GM23248 (cell line): Measurements from ENCODE around the gene UMAD1. TPM values are rescaled to one million over a fixed set of nuclear protein-coding genes. Genes with fewer than 3 reads are reported as not detected.

Source experiments
- DNase-seq: peaks from one replicate; pipeline ENCODE4 v3.0.0-alpha.2; 2015
- H2AFZ ChIP-seq: fragments of 200-600 bp; sonication (generic); 2 replicates; pipeline ENCODE4 v1.6.1; 2016; ENCODE audit warnings: antibody characterized with exemption
- H3F3A ChIP-seq: fragments of 200-600 bp; sonication (generic); 2 replicates; pipeline ENCODE4 v1.6.1; 2016; ENCODE audit warnings: mild to moderate bottlenecking, antibody characterized with exemption, mixed run types; ENCODE audit not compliant: insufficient read depth
- H3K27ac ChIP-seq: fragments of 200-600 bp; sonication (generic); 2 replicates; pipeline ENCODE4 v1.5.1; 2016; ENCODE audit warnings: mild to moderate bottlenecking
- H3K27me3 ChIP-seq: fragments of 200-600 bp; sonication (generic); replicated peaks from 2 replicates; pipeline ENCODE4 v1.6.1; 2016; ENCODE audit warnings: mild to moderate bottlenecking; ENCODE audit not compliant: insufficient read depth
- H3K36me3 ChIP-seq: fragments of 200-600 bp; sonication (generic); 2 replicates; pipeline ENCODE4 v1.6.1; 2016; ENCODE audit warnings: low read depth, mild to moderate bottlenecking
- H3K4me1 ChIP-seq: fragments of 200-600 bp; sonication (generic); 2 replicates; pipeline ENCODE4 v1.6.1; 2016; ENCODE audit warnings: mild to moderate bottlenecking; ENCODE audit not compliant: insufficient read depth
- H3K4me2 ChIP-seq: fragments of 200-600 bp; sonication (generic); one replicate; pipeline ENCODE4 v1.6.1; 2016; ENCODE audit warnings: mild to moderate bottlenecking; ENCODE audit not compliant: unreplicated experiment
- H3K4me3 ChIP-seq: fragments of 200-600 bp; sonication (generic); 2 replicates; pipeline ENCODE4 v1.5.1; 2016; ENCODE audit warnings: mild to moderate bottlenecking
- H3K79me2 ChIP-seq: fragments of 200-600 bp; sonication (generic); 2 replicates; pipeline ENCODE4 v1.6.1; 2016; ENCODE audit warnings: mild to moderate bottlenecking; ENCODE audit not compliant: insufficient read depth
- H3K9ac ChIP-seq: fragments of 200-600 bp; sonication (generic); 2 replicates; pipeline ENCODE4 v1.6.1; 2016; ENCODE audit warnings: mild to moderate bottlenecking
- H3K9me2 ChIP-seq: fragments of 200-600 bp; sonication (generic); 2 replicates; pipeline ENCODE4 v1.6.1; 2016; ENCODE audit warnings: mixed run types, mild to moderate bottlenecking, moderate library complexity; ENCODE audit not compliant: insufficient read depth
- H3K9me3 ChIP-seq: fragments of 200-600 bp; sonication (generic); one replicate; pipeline ENCODE4 v1.6.1; 2017; ENCODE audit warnings: low read depth
- H4K20me1 ChIP-seq: fragments of 200-600 bp; sonication (generic); 2 replicates; pipeline ENCODE4 v1.6.0; 2016; ENCODE audit not compliant: insufficient read depth
- EZH2 ChIP-seq: fragments of 200-600 bp; sonication (generic); IDR thresholded peaks from 2 replicates; pipeline ENCODE4 v1.6.1; 2018; ENCODE audit warnings: antibody characterized with exemption, mild to moderate bottlenecking; ENCODE audit not compliant: insufficient read depth, poor library complexity, severe bottlenecking
- EZH2phosphoT487 ChIP-seq: fragments of 200-600 bp; sonication (generic); IDR thresholded peaks from 2 replicates; pipeline ENCODE4 v1.6.1; 2018; ENCODE audit warnings: antibody characterized with exemption, moderate library complexity, mild to moderate bottlenecking, low read depth; ENCODE audit not compliant: insufficient read depth
- WGBS, 2 experiments: methylation state at CpG; one replicate each; pipeline ENCODE4 v1.1.6; 2015 to 2017; ENCODE audit warnings: low lambda C conversion rate in 2 of 2, low coverage in 1 of 2; ENCODE audit errors: missing lambda C conversion rate in 2 of 2; 5-methylcytosine and 5-hydroxymethylcytosine counted together
- in situ Hi-C: fragments of 300-500 bp; cut with MboI; formaldehyde crosslinking; loops from 2 replicates; pipeline ENCODE4 v1.15.0; 2020
- polyA plus RNA-seq: library from polyadenylated mRNA; unstranded; fragments of >200 nt; fragmentation: Nextera tagmentation; extraction: Ambion mirVana; gene quantifications from 2 replicates; pipeline ENCODE4 v1.2.1, GENCODE V29; 2016
- total RNA-seq: library from RNA; depleted of rRNA; stranded (reverse); fragments of >200 nt; shearing (Covaris generic); gene quantifications from 2 replicates; pipeline ENCODE4 v1.2.3, GENCODE V29; 2014

Gene UMAD1
- total and polyA plus RNA-seq, 2 experiments from 2014 or later: 11.8 to 18.6 TPM

DNA sequence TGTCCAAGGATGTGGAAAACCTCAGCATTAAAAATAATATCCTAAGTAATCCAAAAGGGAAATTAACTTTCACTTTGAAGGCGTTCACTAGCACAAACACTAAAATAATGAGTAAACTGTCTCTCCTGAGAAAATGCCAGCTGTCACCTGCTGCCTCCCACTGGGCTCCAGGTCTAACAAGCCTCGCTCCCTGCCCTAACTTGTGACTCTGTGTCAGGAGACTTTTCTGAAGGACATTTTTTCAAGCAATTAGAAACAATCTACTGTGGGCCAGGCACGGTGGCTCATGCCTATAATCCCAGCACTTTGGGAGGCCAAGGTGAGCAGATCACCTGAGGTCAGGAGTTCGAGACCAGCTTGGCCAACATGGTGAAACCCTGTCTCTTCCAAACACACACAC, 255.2 kb downstream of the UMAD1 start:
- no peaks in the 10 kb centered on the region for H4K20me1 ChIP-seq
- H3K9ac ChIP-seq: no peak overlapping the region
- TF ChIP-seq EZH2phosphoT487: no peak
- no peak for TF ChIP-seq EZH2
- H3K9me3 ChIP-seq: no peaks in the 10 kb centered on the region
- H3K4me3 ChIP-seq: no peak overlapping the region
- H3K27me3 ChIP-seq: no peaks in the 10 kb centered on the region
- H3F3A ChIP-seq: no peaks in the 10 kb centered on the region
- no peak for DNase-seq
- H3K36me3 ChIP-seq: no peaks in the 10 kb centered on the region
- 86 to 88% methylated on average over 4 of the region's 4 CpGs for WGBS, 2 experiments
- no peaks in the 10 kb centered on the region for H3K9me2 ChIP-seq
- peaks cover 18% of the 10 kb centered on the region for H3K4me1 ChIP-seq
- H3K27ac ChIP-seq: no peak overlapping the region
- H2AFZ ChIP-seq: no peak overlapping the region
- H3K4me2 ChIP-seq: no peak overlapping the region
- no peaks in the 10 kb centered on the region for H3K79me2 ChIP-seq
- in situ Hi-C loops: no loop called here

DNA sequence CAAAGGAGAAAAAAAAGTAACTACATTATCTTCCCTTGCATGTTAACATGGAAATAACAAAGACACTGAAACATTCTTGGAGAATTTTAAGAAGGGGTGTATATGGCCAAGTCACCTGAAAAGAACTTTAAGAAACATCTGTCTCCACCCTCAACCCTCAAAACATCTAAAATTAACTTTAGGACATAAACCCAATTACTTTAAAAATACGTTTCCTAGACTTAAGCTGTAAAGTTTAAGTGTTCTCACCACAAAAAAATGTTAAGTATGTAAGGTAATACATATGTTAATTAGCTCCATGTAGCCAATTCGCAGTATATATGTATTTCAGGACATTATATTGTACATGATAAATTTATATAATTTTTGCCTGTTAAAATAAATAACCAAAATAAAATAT, 257.0 kb downstream of the UMAD1 start:
- 66 to 71% methylated on average over 2 of the region's 2 CpGs for WGBS, 2 experiments
- H3K4me2 ChIP-seq: no peak overlapping the region
- no peak for DNase-seq

DNA sequence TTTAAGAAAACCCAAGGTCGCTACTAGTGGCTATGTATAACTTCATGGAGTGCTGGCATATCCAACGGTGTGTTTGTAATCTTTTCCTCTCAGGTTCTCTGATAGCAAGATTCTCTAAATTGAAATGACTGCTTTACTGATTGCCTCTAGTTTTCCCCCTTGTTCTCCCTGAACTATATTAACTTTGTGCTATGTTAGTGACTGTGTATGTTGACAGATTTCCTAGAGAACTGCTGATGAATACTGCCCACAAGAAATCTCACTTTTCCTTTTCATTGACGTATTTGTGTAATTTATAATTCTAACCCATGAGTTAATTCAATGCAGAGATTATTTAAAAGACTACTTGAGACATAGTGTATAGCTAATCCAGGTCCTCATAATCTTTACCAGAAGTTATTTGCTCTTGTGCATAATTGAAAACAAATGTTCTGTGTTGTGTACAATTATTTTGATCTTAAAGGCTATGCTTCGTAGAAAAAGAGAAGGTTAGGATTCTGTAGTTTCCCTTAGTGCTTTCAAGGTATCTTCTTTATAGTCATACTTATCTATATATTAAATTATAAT, 257.5 kb downstream of the UMAD1 start:
- no peaks in the 10 kb centered on the region for H3K36me3 ChIP-seq
- H3K4me2 ChIP-seq: no peak overlapping the region
- H3K9ac ChIP-seq: no peak overlapping the region
- WGBS, 2 experiments: 68 to 75% methylated on average over 4 of the region's 4 CpGs
- H3K27ac ChIP-seq: no peak overlapping the region
- DNase-seq: peak; percentile 9
- H3K9me2 ChIP-seq: no peaks in the 10 kb centered on the region
- peaks cover 18% of the 10 kb centered on the region for H3K4me1 ChIP-seq
- H3K9me3 ChIP-seq: no peaks in the 10 kb centered on the region
- no peaks in the 10 kb centered on the region for H3K79me2 ChIP-seq
- in situ Hi-C loops: no loop called here
- no peaks in the 10 kb centered on the region for H3K27me3 ChIP-seq
- TF ChIP-seq EZH2phosphoT487: no peak
- no peak for TF ChIP-seq EZH2
- no peak overlapping the region for H2AFZ ChIP-seq
- no peaks in the 10 kb centered on the region for H4K20me1 ChIP-seq
- no peaks in the 10 kb centered on the region for H3F3A ChIP-seq
- no peak overlapping the region for H3K4me3 ChIP-seq

More for the DNA sequence above, 257.0 kb downstream of the UMAD1 start:
- Histone ChIP-seq H3K9me3 (no peaks in the 10 kb centered on the region), H2AFZ (no peak overlapping the region), H3K9ac (no peak overlapping the region), H3K27me3 (no peaks in the 10 kb centered on the region), H3K36me3 (no peaks in the 10 kb centered on the region), H3F3A (no peaks in the 10 kb centered on the region), H3K4me3 (no peak overlapping the region), H3K9me2 (no peaks in the 10 kb centered on the region), H3K4me1 (peaks cover 18% of the 10 kb centered on the region), H3K79me2 (no peaks in the 10 kb centered on the region), H4K20me1 (no peaks in the 10 kb centered on the region), H3K27ac (no peak overlapping the region)
- in situ Hi-C loops: no loop called here
- no peak for TF ChIP-seq EZH2
- TF ChIP-seq EZH2phosphoT487: no peak

DNA sequence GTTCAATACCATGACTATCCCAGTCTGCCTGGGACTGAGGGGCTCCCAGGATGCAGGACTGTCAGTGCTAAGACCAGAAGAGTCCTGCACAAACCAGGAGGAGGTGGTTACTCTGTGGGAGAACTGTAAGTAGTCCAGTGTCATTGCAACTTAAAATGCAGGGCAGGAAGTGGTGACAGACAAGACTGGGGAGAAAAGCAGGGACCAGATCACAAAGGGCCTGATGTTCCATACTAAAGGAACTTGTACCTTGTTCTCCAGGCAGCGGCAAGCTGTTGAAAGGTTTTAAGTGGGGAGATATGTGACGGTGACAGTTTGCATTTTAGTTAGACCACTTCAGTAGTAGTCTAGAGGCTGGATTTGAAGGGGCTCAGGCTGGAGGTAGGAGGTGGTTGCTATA, 262.3 kb downstream of the UMAD1 start:
- H3K27ac ChIP-seq: no peak overlapping the region
- H3F3A ChIP-seq: no peaks in the 10 kb centered on the region
- no peaks in the 10 kb centered on the region for H3K36me3 ChIP-seq
- no peak overlapping the region for H2AFZ ChIP-seq
- in situ Hi-C loops: no loop called here
- H3K4me3 ChIP-seq: no peak overlapping the region
- peaks cover 9% of the 10 kb centered on the region for H3K4me1 ChIP-seq
- no peaks in the 10 kb centered on the region for H4K20me1 ChIP-seq
- 100% methylated on average over 2 of the region's 2 CpGs for WGBS, 2 experiments
- DNase-seq: no peak
- H3K79me2 ChIP-seq: no peaks in the 10 kb centered on the region
- TF ChIP-seq EZH2: no peak
- no peak for TF ChIP-seq EZH2phosphoT487
- H3K4me2 ChIP-seq: no peak overlapping the region
- no peaks in the 10 kb centered on the region for H3K9me3 ChIP-seq
- H3K27me3 ChIP-seq: no peaks in the 10 kb centered on the region
- no peaks in the 10 kb centered on the region for H3K9me2 ChIP-seq
- H3K9ac ChIP-seq: no peak overlapping the region
